ENCODE results near the gene ECI2.
"Not testable (repeated sequence)": the region's sequence is repeated elsewhere in the genome, so short reads cannot be mapped to it uniquely, and the experiment has no call there.

ECI2 gene

DNA sequence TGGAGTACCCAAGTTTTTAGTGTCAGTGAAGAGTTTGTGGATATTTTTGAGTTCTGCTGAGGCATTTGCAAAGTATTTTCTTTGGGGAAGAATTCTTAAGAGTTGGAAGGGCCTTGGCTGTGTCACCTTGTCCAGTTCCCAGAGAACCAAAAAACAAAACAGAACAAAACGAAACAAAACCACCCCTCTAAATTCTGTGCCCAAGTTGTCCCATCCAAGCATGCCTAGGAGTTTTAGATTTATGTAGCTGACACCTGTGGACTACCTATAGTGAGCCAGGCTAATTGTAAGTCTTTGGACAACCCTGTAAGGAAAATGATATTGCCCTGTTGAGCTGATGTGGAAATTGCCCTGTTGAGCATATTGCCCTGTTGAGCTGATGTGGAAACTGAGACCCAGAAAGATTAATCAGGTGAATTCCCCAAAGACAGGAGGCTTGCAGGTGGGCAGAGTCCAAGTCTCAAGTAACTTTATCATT is 1.0 kb upstream of the ECI2 start:
- DNase-seq = no peak

DNA sequence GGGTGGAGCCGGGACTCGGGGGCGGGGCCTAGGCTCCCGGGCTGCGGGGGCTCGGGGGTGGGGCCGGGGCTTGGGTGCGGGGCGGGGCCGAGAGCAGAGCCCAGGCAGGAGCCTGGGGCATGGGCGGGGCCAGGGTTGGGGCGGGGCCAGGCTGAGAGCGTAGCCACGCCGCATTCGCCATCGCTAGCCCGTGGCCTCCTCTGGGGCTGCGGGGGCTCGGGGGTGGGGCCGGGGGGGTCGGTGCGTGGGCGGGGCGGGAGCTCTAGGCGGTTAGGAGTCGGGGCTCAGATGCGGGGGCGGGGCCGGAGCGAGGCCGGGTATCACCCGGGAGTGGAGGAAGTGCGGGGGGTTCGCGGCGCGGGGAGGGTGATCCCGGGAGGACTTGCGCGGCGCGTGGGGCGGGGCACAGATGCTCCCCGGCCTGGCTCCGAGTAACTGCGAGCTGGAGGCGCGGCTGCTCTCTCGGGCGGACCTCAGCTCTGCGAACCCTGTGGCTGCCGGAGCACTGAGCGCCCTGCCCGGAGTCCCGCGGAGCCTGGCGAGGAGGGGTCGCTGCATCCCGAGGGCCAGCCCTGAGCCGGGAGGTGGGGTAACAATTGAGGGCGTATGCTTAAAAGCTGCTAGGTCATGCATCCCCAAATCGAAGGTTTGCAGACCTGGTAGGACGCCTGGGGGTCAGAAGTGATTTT is 434 bp upstream of the ECI2 start:
- DNase-seq = peak; percentile 93 to 96 (median 95)

DNA sequence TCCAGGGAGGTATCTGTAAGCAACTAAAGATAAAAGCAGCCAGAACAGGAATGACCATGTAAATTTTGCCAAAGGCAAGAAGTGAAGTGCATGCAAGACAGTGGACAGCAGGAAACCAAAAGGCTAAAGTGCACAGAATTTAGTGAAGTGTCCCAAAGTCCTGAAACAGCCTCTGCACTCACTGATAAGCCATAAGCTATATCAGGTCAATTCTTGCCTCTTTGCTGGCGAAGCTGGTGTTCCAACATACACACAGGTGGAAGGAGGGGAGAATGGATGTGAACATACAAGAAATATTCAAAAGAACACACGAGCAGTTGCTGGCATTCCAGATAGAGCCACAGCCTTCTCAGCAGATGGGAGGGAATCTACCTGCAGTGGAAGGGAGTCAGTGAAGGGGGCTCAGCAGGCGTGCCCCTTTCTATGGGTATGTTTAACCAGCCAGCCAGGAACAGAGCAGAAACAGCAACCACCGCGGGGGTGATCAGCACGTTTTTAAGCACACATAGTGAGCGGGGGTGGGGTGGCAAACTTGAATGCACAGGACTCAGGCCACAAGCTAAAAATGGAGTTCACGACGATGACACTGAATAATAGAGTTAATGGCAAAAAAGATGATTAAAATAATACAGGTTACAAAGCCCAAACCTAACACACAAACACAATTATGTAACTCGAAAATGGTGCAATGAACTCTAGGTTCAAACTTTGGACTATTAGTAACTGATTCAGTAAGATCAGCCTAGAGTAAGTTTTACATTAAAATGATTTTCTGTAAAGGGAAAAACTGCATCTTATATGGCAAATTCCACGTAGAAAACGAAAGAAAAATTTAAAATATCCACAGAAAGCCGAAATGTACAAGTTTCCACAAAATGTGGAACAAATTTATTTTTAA is 1.2 kb downstream of the ECI2 start:
- DNase-seq = peak in 1 of 4 experiments; percentile 8

DNA sequence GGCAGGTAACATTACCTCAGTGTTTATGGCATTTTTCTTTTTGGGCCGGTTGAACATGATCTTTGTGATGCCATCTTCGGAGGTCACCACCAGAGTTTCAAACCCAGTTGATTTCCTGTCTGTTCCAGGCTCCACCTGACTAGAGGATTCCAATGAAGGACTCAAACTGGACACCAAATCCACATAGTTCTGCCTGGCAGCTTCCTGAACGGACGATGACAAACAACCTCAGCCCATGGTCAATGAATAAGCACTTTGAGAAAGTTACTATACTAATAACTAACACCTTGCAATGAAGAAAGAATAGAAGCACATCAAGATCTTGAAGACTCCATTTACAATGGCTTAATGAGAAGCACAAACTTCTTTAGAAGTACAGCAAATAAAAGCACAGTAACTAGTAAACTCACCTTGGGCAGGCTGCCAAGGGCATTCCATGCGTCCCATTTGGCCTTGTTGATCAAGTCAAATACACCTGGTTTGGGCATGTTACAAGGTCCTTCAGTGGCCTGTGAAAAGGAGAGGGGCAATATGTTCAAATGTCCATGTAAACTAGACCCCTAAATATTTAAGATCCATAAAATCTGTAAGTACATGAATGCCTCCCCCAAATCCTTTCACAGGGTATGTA is 4.9 kb downstream of the ECI2 start:
- no peak for DNase-seq

DNA sequence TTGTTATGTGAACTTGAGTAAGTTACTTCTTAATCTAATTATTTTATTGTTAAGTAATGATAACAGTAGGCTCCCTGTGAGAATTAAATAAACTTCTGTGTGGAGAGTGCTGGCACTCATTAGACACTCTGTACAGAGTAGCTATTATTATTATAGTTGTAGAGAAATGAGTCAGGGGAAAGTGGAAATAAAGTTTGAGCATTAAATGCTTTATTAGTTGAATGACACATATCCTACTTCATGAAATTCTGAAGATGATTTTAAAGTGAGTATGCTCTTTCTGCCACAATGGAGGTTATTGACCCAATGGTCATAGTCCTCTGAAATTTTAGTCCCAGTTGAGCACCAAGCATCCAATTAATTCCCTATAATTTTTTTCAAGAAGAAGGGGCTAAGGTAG is 5.9 kb downstream of the ECI2 start:
- DNase-seq = no peak

DNA sequence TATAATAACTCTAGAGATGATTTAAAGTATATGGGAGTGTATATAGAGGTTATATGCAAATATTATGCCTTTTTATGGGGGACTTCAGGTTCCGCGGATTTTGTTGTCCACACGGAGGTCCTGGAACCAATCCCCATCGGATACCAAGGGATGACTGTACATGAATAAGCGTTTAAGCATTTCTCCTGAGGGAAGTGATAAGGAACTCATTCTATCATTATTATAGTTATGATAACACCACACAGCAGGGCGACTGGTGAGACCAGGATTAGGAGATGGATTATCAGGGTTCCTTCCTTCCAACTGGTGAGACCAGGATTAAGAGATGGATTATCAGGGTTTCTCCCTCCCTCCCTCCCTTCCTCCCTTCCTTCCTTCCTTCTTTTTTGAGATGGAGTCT is 6.6 kb downstream of the ECI2 start:
- DNase-seq = no peak

DNA sequence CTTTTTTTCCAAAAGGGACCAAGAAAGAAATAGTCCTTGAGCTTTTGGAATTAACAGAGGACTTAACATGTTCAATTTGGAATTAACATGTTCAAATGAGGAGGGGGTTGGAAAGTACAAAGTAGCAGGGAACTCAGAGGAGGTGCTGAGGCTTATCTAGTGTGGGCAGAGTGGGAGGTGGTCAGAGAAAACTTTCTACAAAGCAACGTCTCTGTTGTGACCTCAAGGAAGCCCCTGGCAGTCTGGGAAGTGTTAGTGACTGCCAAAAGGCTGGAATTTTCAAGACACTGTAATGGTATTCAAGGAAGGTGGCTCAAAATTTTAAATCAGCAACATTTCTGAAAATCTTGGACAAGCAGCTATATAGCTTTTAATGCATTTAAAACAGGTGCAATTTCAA is 7.3 kb downstream of the ECI2 start:
- DNase-seq = no peak

DNA sequence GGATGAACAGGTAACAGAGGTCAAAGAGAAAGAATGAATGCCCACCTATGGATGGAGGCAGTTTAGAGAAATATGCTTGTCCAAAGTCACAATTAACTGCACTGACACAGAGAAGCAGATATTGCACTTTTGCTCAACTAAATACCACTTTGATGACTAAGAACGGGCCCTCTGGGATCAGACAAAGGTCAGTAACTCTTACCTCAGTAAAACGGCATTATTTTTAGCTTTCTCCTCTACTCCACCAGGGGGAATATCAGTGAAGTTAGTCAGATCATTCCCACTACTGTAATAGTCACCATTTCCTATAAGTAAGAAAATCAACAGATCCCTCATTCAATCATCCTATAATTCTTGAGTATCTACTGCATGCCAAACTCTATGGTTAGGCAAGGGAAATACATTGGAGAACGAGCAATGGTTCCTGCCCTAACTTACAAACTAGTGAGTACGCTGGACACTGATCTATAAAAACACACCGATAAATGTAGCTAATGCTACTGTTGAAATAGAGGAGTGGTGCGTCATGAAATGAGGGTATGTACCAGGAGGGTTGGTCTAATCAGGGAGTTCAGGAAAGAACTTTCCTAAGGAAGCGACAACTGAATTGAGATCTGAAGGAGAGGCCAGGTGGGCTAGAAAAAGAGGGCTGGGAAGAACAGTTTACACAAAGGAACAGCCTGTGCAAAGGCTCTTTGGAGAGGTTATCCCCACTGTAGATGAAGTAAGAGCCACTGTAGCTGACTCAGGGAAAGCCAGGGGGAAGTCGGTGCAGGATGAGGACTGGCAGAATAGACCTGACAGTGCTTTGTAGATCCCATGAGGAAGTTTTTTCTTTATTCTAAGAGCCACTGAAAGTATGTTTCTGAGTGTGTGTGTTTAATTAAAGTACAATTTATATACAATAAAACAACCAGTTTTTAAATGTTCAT is 9.2 kb downstream of the ECI2 start:
- no peak for DNase-seq

DNA sequence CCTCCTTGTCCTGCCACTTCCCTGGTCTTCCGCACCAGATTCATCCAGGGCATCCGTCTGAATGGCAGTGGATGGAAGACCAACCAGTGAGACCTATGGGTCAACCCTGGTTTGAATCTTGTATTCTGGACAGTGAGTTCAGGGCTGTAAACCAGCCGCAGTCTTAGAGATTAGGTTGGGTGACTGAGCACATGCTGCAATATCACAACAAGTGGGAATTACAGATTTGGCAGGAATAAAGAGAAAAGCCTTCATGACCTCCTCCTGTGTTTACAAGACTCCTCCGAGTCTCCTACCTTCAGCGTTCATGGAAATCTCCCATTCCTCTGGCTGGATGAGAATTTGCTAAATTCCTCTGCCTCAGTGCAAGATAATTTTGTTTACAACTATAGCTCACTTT is 9.9 kb downstream of the ECI2 start:
- no peak for DNase-seq

DNA sequence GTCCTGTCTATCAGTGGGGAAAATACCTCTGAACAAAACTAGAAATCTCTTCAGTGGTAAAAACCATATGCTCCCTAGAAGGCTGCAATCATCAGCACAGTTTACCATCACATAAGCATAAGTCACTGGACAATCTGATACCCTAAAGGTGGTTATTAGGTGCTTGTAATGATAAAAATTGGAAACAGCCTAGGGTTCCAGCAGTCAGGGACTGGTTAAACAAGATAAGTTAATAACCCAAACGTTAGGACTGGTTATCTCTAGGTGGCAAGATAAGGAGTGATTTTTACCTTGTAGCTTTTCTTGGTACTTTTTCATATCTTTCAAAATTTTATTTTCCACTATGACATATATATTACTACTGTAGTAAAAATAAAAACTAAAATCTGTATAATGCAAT is 11.0 kb downstream of the ECI2 start:
- DNase-seq = no peak

DNA sequence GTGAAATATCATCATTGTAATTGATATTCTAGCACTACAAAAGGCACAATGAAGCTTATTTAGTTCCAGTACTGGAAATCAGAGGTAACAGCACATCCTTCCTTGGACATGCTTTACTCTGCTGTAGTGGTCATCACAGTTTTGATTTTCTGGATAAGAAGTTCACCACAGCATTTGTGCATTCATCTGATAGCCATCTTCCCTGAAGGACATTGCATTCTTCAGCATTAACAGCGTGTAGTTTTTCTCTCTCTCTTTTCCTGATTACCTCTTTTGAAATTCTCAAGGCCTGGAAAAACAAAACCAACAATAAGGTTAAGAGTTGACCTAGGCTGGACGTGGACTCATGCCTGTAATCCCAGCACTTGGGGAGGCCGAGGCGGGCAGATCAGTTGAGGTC is 19.6 kb downstream of the ECI2 start:
- no peak for DNase-seq

DNA sequence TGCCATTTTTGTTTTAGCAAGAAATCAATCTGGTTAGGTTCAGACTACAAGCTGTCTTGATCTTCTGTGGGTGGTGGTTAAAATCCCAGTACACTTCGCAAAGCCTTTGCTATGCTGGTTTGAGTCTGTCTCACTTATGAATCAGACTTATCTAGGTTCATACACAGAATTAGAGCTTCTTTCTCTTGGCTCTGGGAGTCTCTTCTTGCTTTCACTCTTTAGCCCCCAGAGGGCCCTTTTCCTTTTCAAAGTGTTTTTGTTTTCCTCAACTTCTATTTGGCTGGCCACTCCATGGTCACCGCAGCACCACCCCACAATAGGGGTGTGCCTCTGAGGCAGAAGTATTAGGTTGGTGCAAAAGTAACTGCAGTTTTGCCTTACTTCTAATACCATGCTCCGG is 21.3 kb downstream of the ECI2 start:
- no peak for DNase-seq

DNA sequence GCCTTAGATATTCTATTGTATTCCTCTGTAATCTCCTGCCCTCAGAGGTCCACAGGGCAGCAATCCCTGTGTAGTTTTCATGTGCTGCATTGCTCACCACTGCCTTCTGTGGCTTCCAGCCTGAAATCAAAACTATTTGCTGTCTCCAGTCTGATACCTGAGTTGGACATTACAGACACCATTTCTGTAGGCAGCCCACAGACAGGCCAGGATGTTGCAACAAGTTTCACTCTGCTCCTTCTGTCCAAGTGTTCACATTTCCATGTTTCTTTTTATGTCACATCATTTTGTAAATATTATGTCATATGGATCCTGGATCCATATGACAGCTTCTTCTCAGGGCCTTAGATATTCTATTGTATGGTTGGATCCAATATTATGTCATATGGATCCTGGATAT is 21.7 kb downstream of the ECI2 start:
- no peak for DNase-seq

DNA sequence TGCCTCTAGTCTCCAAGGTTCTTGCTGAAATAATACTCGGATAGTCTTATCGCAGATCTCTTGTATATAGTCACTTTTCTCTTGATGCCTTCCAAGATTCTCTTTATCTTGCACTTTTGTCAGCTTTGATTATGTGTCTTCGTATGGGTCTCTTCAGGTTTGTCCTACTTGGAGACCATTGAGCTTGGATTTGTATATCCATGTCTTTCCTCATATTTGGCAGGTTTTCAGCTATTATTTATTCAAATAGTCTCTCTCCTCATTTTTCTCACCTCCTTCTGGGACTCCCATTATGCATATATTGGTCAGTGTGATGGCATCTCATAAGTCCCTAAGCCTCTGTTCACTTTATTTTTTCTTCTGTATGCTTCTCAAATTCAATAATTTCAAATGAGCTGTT is 23.0 kb downstream of the ECI2 start:
- DNase-seq = no peak

DNA sequence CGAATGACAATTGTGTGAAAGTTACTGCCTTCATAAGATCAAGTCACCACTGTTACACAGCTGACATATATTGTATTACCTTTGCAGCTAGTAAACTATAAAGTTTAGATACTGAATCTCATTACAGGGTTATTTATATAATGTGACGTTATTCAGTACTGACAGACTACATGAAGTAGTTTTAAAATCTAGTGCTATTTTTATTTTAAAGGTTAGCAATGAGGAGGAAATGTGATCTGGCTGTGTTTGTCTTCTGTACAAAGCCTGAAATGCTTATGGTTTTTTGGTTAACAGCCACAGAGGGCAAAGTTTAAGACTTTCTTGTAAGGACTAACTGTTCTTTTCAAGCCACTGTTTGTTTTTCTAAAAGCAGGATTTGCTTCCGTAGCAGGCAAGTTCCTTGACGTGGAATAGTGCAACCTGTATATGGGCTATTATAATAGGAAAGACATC is 26.0 kb downstream of the ECI2 start:
- not testable (repeated sequence) for DNase-seq

DNA sequence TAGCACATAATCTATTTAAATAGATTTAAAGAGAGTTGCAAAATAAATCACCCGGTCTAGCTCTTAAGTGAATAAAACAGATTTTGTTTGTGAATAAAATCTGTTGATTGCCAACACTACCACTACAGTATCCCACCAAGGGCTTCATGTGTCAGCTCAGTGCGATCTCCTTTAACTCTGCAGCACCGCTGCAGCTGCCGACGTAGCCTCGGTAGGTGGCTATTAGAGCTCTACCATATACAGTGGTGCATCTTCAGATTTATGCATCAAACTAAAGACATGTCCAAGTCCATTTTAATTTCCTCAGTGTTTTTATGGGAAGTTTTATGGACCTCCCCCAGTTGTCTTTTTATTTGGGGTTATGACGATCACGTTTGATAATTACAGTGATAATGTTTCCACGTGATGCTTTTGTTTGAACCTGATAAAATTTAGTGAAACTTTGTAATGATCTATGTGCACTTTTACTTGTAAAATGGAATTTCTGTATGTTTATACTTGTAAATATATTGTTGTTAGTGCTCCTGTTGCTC is 26.7 kb downstream of the ECI2 start:
- no peak for DNase-seq

DNA sequence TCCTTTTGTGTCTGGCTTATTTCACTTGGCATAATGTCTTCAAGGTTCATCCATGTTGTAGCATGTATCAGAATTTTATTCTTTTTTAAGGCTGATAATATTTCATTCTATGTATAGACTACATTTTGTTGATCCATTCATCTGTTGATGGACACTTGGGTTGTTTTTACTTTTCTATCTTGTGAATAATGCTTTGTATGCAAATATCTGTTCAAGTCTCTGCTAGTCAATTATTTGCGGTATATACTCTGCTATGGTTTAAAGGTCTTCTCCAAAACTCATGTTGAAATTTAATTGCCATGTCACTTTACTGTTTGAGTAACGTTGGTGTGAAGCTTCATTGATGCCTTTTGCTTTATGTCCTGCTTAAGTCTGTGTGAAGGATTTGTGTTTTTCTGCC is 27.5 kb downstream of the ECI2 start:
- no peak for DNase-seq

DNA sequence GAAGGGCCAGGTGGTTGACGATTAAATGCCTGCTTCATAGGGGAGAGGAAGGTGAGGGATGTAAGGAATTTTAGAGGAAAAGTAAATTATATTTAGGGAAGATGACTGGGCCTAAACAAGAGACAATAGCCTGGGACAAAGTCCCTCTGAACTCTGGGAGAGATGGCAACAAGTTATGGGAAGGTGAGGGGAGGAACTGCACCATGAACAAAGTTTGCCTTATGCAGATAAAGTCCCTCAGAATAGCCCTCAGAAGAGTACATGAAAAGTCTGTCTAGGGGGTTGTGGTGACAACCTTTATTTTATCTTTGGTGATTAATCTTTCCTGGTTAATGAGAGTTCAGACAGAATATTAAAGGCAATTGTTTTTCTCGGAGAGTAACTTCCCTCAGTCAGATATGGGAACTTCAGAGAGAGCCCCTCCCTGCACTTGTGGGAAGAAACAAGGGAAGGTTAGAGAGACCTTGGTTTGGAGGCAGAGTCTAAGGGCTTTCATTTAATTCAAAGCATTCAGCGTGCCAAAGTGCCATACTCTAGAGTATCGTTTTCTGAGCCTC is 29.3 kb downstream of the ECI2 start:
- DNase-seq = no peak

DNA sequence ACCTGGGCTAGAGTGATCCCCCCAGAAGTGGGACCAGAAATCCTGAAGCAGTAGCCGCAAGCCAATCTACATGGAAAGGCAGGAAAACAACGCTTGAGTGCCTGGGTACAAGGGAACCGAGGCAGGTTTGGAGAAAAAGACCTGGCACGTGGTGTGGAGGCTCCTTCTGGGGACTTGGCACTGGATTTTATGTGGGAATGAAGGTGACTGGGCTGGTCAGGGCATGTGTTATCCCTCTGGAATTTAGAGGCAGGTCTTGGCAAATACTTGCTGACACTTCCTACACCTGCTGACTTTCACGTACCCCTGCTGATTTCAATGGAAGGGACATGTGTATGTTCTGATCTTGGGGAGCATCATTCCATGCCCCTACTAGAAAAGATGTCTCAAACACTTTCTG is 31.4 kb downstream of the ECI2 start:
- DNase-seq = no peak

DNA sequence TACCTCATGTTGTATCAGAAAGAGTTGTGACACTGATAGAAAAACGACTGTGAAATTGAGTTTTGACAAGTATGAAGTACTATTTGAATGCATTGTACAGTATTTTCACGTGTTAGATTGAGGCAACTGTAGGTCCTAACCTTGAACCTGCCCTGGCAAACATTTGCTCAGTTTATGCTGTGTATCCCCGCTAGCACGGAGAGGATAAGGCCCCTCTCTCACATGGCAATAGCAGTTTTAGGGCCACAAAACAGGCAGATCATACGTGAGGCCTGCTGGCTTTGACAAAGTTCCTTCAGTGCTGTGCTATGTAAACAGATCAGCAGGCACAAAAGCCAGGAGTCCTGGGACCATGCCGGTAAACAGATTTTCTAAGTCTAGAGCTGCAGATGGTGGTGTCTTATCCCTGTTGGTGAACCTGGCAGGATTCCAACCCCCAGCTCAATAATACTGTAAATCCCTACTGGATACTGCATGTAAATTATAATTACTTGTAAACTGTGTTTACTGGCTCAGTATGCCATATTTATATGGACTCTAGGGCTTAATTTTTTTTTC is 32.6 kb downstream of the ECI2 start:
- no peak for DNase-seq

DNA sequence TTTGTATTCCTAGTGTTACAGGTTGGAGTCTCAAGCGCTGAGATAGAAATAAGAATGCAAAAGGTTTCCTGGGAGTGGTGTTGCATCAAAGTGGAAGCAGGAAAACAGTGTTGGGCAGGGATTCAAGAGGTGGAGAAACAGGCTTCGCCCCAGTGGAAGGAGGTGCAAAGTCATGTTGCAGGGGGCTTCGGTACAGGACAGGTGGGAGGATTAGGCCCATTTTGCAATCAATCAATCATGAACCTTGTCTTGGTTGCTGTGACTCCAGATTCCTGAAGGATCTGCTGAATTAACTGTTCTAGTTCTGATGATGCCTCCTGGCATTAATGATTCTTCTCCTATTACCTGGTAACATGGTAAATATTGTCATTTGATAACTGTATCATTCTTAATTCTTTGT is 34.1 kb downstream of the ECI2 start:
- no peak for DNase-seq

DNA sequence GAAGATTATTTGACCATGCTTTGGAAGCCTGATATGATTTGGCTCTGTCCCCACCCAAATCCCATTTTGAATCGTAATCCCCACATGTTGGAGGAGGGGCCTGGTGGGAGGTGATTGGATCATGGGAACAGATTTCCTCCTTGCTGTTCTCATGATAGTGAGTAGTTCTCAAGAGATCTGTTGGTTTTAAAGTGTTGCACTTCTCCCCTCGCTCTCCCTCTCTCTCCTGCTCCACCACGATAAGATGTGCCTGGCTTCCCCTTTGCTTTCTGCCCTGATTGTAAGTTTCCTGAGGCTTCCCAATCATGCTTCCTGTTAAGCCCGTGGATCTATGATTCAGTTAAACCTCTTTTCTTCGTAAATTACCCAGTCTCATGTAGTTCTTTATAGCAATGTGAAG is 34.7 kb downstream of the ECI2 start:
- no peak for DNase-seq

Measured in activated CD4-positive, CD25-positive, alpha-beta regulatory T cell (primary cell).